HG03064 (cell line): ENCODE results near the gene SPATA1.
A peak's percentile ranks its signal among the peaks of the same experiment; 100 is the strongest.

Experiments used
- ATAC-seq: cut with Tn5 transposase; IDR thresholded peaks from one replicate; pipeline ENCODE4 v1.9.1; 2021; ENCODE audit warnings: low read depth; ENCODE audit not compliant: unreplicated experiment

SPATA1 gene

GRCh38 chr1:84508510-84508909, 2.3 kb downstream of the SPATA1 start:
- no peak for ATAC-seq

- ATAC-seq, result no peak
These were observed 2.8 kb downstream of the SPATA1 start for GRCh38 chr1:84509029-84509428.

GRCh38 chr1:84510165-84510564, 4.0 kb downstream of the SPATA1 start:
- no peak for ATAC-seq

GRCh38 chr1:84510668-84511067, 4.5 kb downstream of the SPATA1 start:
- no peak for ATAC-seq

GRCh38 chr1:84524590-84524989, 18.4 kb downstream of the SPATA1 start:
- ATAC-seq, result no peak

- ATAC-seq, result no peak
These were observed 19.6 kb downstream of the SPATA1 start for GRCh38 chr1:84525779-84526178.

GRCh38 chr1:84538599-84538998, 32.4 kb downstream of the SPATA1 start:
- ATAC-seq, result no peak

- no peak for ATAC-seq
These were observed 33.8 kb downstream of the SPATA1 start for GRCh38 chr1:84539972-84540371.

- ATAC-seq, result no peak
These were observed 34.6 kb downstream of the SPATA1 start for GRCh38 chr1:84540759-84541158.

- no peak for ATAC-seq
These were observed 35.5 kb downstream of the SPATA1 start for GRCh38 chr1:84541679-84542078.

GRCh38 chr1:84550826-84551225, 44.6 kb downstream of the SPATA1 start:
- ATAC-seq, result no peak

- ATAC-seq, result no peak
These were observed 63.0 kb downstream of the SPATA1 start for GRCh38 chr1:84569216-84569615.

- no peak for ATAC-seq
These were observed 64.4 kb downstream of the SPATA1 start for GRCh38 chr1:84570436-84571149.

GRCh38 chr1:84571150-84571535, 65.0 kb downstream of the SPATA1 start:
- no peak for ATAC-seq

- peak; percentile 3 for ATAC-seq
These were observed 67.3 kb downstream of the SPATA1 start for GRCh38 chr1:84573481-84573966.

GRCh38 chr1:84573967-84574842, 68.0 kb downstream of the SPATA1 start, which contains the start of gene CTBS:
CTBS (minus strand) TSS chr1:84574440; CDS start chr1:84574415, 25 bp downstream.
- peak; percentile 93 for ATAC-seq

GRCh38 chr1:84574936-84575335, 68.8 kb downstream of the SPATA1 start:
- ATAC-seq, result no peak

GRCh38 chr1:84581648-84582047, 75.5 kb downstream of the SPATA1 start:
- no peak for ATAC-seq

- no peak for ATAC-seq
These were observed 76.8 kb downstream of the SPATA1 start for GRCh38 chr1:84582802-84583587.

- no peak for ATAC-seq
These were observed 77.5 kb downstream of the SPATA1 start for GRCh38 chr1:84583648-84584047.

- ATAC-seq, result no peak
These were observed 77.9 kb downstream of the SPATA1 start for GRCh38 chr1:84584126-84584525.
